Putamen (tissue), 1 donor: ENCODE data around the gene MED17.
"Not testable (repeated sequence)": the region's sequence is repeated elsewhere in the genome, so short reads cannot be mapped to it uniquely, and the experiment has no call there.

Source experiments
- DNase-seq: peaks from one replicate; pipeline ENCODE4 v3.0.0-alpha.2; 2016; ENCODE audit warnings: low spot score

The MED17 gene

GRCh38 chr11:93784145-93784934, at the start of gene MED17:
Gene MED17, plus strand, starts transcription at chr11:93784282. Its CDS starts 232 bp downstream, at chr11:93784514.
- peak; percentile 97 for DNase-seq

- DNase-seq: no peak
Observed at GRCh38 chr11:93734427-93735222, 49.5 kb upstream of the MED17 start.

- DNase-seq: no peak
Observed at GRCh38 chr11:93735627-93736026, 48.5 kb upstream of the MED17 start.

- no peak for DNase-seq
Observed at GRCh38 chr11:93736129-93736528, 48.0 kb upstream of the MED17 start.

- DNase-seq: no peak
Observed at GRCh38 chr11:93737904-93738612, 46.0 kb upstream of the MED17 start.

- DNase-seq: no peak
Observed at GRCh38 chr11:93738647-93739081, 45.4 kb upstream of the MED17 start.

GRCh38 chr11:93740031-93740729, 43.9 kb upstream of the MED17 start:
- no peak for DNase-seq

- peak; percentile 53 for DNase-seq
Observed at GRCh38 chr11:93740730-93741093, 43.4 kb upstream of the MED17 start.

- DNase-seq: peak; percentile 98
Observed at GRCh38 chr11:93741094-93741881, 42.8 kb upstream of the MED17 start, which contains the start of the genes C11orf54 and TAF1D. Gene C11orf54, plus strand, starts transcription at chr11:93741672. Its CDS starts 5,722 bp downstream, at chr11:93747394. Gene TAF1D, minus strand, starts transcription at chr11:93741495. Its CDS starts 2,191 bp downstream, at chr11:93739304.

- DNase-seq: no peak
Observed at GRCh38 chr11:93741882-93742226, 42.2 kb upstream of the MED17 start.

- no peak for DNase-seq
Observed at GRCh38 chr11:93743291-93743690, 40.8 kb upstream of the MED17 start.

GRCh38 chr11:93744669-93745004, 39.4 kb upstream of the MED17 start:
- no peak for DNase-seq

GRCh38 chr11:93745005-93745755, 38.9 kb upstream of the MED17 start:
- DNase-seq: not testable (repeated sequence)

- no peak for DNase-seq
Observed at GRCh38 chr11:93746101-93746500, 38.0 kb upstream of the MED17 start.

GRCh38 chr11:93747122-93747521, 37.0 kb upstream of the MED17 start:
- no peak for DNase-seq

- no peak for DNase-seq
Observed at GRCh38 chr11:93751001-93751400, 33.1 kb upstream of the MED17 start.

- DNase-seq: no peak
Observed at GRCh38 chr11:93753241-93753640, 30.8 kb upstream of the MED17 start.

GRCh38 chr11:93756748-93757147, 27.3 kb upstream of the MED17 start:
- DNase-seq: no peak

GRCh38 chr11:93757301-93757700, 26.8 kb upstream of the MED17 start:
- no peak for DNase-seq
